CD4-positive, alpha-beta T cell treated with Interleukin-4 for 4 hours (primary cell): ENCODE measurements around the gene ARHGAP11B.
"Not testable (repeated sequence)": the region's sequence is repeated elsewhere in the genome, so short reads cannot be mapped to it uniquely, and the experiment has no call there.

Experiments
- DNase-seq: peaks from one replicate; pipeline ENCODE4 v3.0.0-alpha.2; 2020

The ARHGAP11B gene

GRCh38 chr15:30625436-30626193 is at the start of gene ARHGAP11B:
TSS of gene ARHGAP11B (plus strand) at chr15:30626128.
- DNase-seq = peak; percentile 96

GRCh38 chr15:30579394-30579970 is 46.4 kb upstream of the ARHGAP11B start:
- not testable (repeated sequence) for DNase-seq

- DNase-seq = not testable (repeated sequence)
Measured at GRCh38 chr15:30580716-30581115, 45.2 kb upstream of the ARHGAP11B start.

- peak; percentile 1 for DNase-seq
Measured at GRCh38 chr15:30598953-30599352, 27.0 kb upstream of the ARHGAP11B start.

GRCh38 chr15:30603796-30604195 is 22.1 kb upstream of the ARHGAP11B start, which contains the start of gene GOLGA8H:
TSS of gene GOLGA8H (plus strand) at chr15:30604028. CDS start at chr15:30604126, 98 bp downstream.
- DNase-seq = not testable (repeated sequence)

GRCh38 chr15:30612271-30612670 is 13.7 kb upstream of the ARHGAP11B start:
- DNase-seq = not testable (repeated sequence)

GRCh38 chr15:30621342-30621741 is 4.6 kb upstream of the ARHGAP11B start:
- not testable (repeated sequence) for DNase-seq

GRCh38 chr15:30626194-30626565 is 252 bp downstream of the ARHGAP11B start:
- not testable (repeated sequence) for DNase-seq

- DNase-seq = not testable (repeated sequence)
Measured at GRCh38 chr15:30626632-30627031, 704 bp downstream of the ARHGAP11B start.

GRCh38 chr15:30650012-30650929 is 24.3 kb downstream of the ARHGAP11B start:
- peak; percentile 5 for DNase-seq

GRCh38 chr15:30661154-30661553 is 35.2 kb downstream of the ARHGAP11B start:
- peak; percentile 11 for DNase-seq

- DNase-seq = not testable (repeated sequence)
Measured at GRCh38 chr15:30669621-30670020, 43.7 kb downstream of the ARHGAP11B start.

- DNase-seq = no peak
Measured at GRCh38 chr15:30670056-30670455, 44.1 kb downstream of the ARHGAP11B start.

GRCh38 chr15:30671309-30671708 is 45.4 kb downstream of the ARHGAP11B start:
- no peak for DNase-seq

- no peak for DNase-seq
Measured at GRCh38 chr15:30675126-30675525, 49.2 kb downstream of the ARHGAP11B start.

GRCh38 chr15:30675891-30676290 is 50.0 kb downstream of the ARHGAP11B start:
- not testable (repeated sequence) for DNase-seq

- DNase-seq = not testable (repeated sequence)
Measured at GRCh38 chr15:30680997-30681396, 55.1 kb downstream of the ARHGAP11B start.

GRCh38 chr15:30685709-30686285 is 59.9 kb downstream of the ARHGAP11B start:
- DNase-seq = not testable (repeated sequence)

GRCh38 chr15:30686651-30687050 is 60.7 kb downstream of the ARHGAP11B start:
- not testable (repeated sequence) for DNase-seq
